ENCODE measurements around the gene TEX29.

TEX29 gene

DNA sequence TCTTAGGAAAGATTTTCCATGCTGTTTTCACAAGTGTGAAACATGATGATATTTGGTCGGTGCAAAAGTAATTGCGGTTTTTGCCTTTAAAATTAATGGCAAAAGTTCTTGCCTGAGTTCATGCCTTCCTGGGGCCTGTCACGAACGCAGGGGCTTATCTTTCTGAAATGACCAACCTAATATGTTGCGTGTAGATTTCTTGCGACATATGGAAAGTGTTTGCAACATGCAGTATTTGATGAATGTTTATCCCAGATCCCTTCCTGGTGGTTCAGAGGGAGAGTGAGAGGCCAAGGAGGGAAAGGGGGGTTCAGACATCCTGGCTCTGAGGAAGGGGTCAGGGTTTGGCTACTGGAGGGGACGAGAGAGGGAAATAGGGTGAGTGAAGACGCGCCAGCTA, 72.0 kb downstream of the TEX29 start:
- no peak for DNase-seq (ENCODE audit: low read depth in 2 of 2)

DNA sequence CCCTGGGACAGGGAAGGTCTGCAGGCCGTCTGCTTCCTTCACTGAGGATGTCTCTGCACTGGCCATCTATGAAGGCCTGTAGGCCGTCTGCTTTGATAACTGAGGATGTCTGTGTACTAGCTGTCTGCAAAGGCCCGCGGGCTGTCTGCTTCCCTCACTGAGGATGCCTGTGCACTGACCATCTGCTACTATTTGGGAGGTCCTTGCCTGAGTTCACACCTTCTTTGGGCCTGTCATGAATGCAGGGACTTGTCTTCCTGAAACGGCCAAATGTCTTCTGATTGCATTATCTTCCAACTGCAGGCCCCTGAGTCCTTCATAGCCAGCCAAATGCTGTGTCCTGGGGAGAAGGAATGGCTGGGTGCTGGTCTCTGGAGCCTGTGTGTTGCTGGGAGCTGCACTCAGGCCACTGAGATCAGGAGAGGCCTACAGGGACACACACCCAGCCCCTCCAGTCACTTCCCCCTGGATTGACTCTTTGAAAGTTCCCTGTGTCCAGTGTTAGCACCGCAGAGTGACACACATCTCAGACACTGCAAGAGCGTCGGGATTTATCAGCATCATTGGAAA, 72.9 kb downstream of the TEX29 start:
- DNase-seq (ENCODE audit: low read depth in 2 of 2) = no peak

Data from fibroblast of skin of left biceps (primary cell).